Glutamatergic neuron (in vitro differentiated cells): ENCODE results near the gene TEX264. TPM values are rescaled to one million over a fixed set of nuclear protein-coding genes. Genes with fewer than 3 reads are reported as not detected.
A peak's percentile ranks its signal among the peaks of the same experiment; 100 is the strongest.
"Not testable (repeated sequence)": the region's sequence is repeated elsewhere in the genome, so short reads cannot be mapped to it uniquely, and the experiment has no call there.

Experiments
- DNase-seq: peaks from one replicate; pipeline ENCODE4 v3.0.0; 2022
- H3K27ac Mint-ChIP-seq: one replicate; pipeline ENCODE4 v1.8.0; 2020; ENCODE audit warnings: mild to moderate bottlenecking, mixed read lengths, inconsistent platforms; ENCODE audit not compliant: unreplicated experiment
- H3K27me3 Mint-ChIP-seq: one replicate; pipeline ENCODE4 v1.8.0; 2020; ENCODE audit warnings: mild to moderate bottlenecking, moderate library complexity, mixed read lengths, inconsistent platforms; ENCODE audit not compliant: unreplicated experiment
- H3K36me3 Mint-ChIP-seq: one replicate; pipeline ENCODE4 v1.8.0; 2020; ENCODE audit warnings: mild to moderate bottlenecking, mixed read lengths, inconsistent platforms; ENCODE audit not compliant: unreplicated experiment
- H3K4me1 Mint-ChIP-seq: one replicate; pipeline ENCODE4 v1.8.0; 2020; ENCODE audit warnings: mild to moderate bottlenecking, low read depth, mixed read lengths, inconsistent platforms; ENCODE audit not compliant: unreplicated experiment
- H3K4me3 Mint-ChIP-seq: one replicate; pipeline ENCODE4 v1.8.0; 2020; ENCODE audit warnings: mild to moderate bottlenecking, mixed read lengths, inconsistent platforms; ENCODE audit not compliant: unreplicated experiment
- H3K9me3 Mint-ChIP-seq: one replicate; pipeline ENCODE4 v1.8.0; 2020; ENCODE audit warnings: mild to moderate bottlenecking, moderate library complexity, mixed read lengths, inconsistent platforms; ENCODE audit not compliant: unreplicated experiment
- total RNA-seq: library from RNA; stranded (reverse); fragmentation: NEBNext Ultra II Directional; extraction: Animal tissue kit (Norgen Biotek cat#: 25700); gene quantifications from one replicate; pipeline ENCODE4 v1.2.1, GENCODE V29; 2021; ENCODE audit not compliant: unreplicated experiment
- TF ChIP-seq, protein P1 (sequence below): fragments of 200-600 bp; sonication (generic); IDR thresholded peaks from one replicate; pipeline ENCODE4 v1.5.0; 2021; ENCODE audit not compliant: partially characterized antibody, unreplicated experiment

TEX264 gene
- total RNA-seq, 1 donor from 2014 or later = 13.2 TPM

- Mint-ChIP-seq H3K4me3 (no peak overlapping the region), H3K4me1 (no peaks in the 10 kb centered on the region), H3K27ac (no peak overlapping the region), H3K9me3 (no peaks in the 10 kb centered on the region), H3K36me3 (no peaks in the 10 kb centered on the region), H3K27me3 (no peaks in the 10 kb centered on the region)
- DNase-seq = no peak
- TF ChIP-seq, protein P1, sequence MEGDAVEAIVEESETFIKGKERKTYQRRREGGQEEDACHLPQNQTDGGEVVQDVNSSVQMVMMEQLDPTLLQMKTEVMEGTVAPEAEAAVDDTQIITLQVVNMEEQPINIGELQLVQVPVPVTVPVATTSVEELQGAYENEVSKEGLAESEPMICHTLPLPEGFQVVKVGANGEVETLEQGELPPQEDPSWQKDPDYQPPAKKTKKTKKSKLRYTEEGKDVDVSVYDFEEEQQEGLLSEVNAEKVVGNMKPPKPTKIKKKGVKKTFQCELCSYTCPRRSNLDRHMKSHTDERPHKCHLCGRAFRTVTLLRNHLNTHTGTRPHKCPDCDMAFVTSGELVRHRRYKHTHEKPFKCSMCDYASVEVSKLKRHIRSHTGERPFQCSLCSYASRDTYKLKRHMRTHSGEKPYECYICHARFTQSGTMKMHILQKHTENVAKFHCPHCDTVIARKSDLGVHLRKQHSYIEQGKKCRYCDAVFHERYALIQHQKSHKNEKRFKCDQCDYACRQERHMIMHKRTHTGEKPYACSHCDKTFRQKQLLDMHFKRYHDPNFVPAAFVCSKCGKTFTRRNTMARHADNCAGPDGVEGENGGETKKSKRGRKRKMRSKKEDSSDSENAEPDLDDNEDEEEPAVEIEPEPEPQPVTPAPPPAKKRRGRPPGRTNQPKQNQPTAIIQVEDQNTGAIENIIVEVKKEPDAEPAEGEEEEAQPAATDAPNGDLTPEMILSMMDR = no peak
Observed at GRCh38 chr3:51637144-51637940, 33.7 kb upstream of the TEX264 start.

- H3K36me3 Mint-ChIP-seq = no peaks in the 10 kb centered on the region
- H3K4me3 Mint-ChIP-seq = no peak overlapping the region
- no peaks in the 10 kb centered on the region for H3K9me3 Mint-ChIP-seq
- TF ChIP-seq, protein P1 = peak; percentile 77
- DNase-seq = peak; percentile 57
- no peaks in the 10 kb centered on the region for H3K4me1 Mint-ChIP-seq
- no peaks in the 10 kb centered on the region for H3K27me3 Mint-ChIP-seq
- H3K27ac Mint-ChIP-seq = no peak overlapping the region
Observed at GRCh38 chr3:51637941-51638471, 33.0 kb upstream of the TEX264 start.

DNA sequence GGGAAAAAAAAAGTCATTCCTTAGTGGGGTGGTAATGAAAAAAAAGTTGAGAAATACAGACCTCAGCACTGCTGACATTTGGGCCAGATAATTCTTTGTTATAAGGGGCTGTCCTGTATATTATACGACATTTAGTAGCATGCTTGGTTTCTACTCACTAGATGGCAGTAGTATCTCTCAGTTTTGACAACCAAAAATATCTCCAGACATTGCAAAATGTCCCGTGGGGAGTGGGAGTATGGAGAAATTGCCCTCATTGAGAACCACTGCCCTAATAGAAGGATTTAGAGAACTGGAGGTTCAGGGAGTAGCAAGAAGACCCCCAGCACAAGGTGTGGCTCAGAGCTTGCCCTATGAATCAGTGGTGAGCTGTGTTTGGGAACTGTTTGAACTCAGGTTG, 28.6 kb upstream of the TEX264 start:
- TF ChIP-seq, protein P1 = peak; percentile 47
- no peak for DNase-seq
- Mint-ChIP-seq H3K27ac (peak overlapping the region; percentile 15), H3K27me3 (no peaks in the 10 kb centered on the region), H3K36me3 (no peaks in the 10 kb centered on the region), H3K4me1 (no peaks in the 10 kb centered on the region), H3K4me3 (no peak overlapping the region), H3K9me3 (no peaks in the 10 kb centered on the region)

GRCh38 chr3:51646091-51646490, 25.0 kb upstream of the TEX264 start:
- no peaks in the 10 kb centered on the region for H3K9me3 Mint-ChIP-seq
- H3K4me1 Mint-ChIP-seq = no peaks in the 10 kb centered on the region
- peaks cover 14% of the 10 kb centered on the region for H3K36me3 Mint-ChIP-seq
- no peak for DNase-seq
- TF ChIP-seq, protein P1 = no peak
- H3K27me3 Mint-ChIP-seq = no peaks in the 10 kb centered on the region
- H3K4me3 Mint-ChIP-seq = no peak overlapping the region
- H3K27ac Mint-ChIP-seq = no peak overlapping the region

DNA sequence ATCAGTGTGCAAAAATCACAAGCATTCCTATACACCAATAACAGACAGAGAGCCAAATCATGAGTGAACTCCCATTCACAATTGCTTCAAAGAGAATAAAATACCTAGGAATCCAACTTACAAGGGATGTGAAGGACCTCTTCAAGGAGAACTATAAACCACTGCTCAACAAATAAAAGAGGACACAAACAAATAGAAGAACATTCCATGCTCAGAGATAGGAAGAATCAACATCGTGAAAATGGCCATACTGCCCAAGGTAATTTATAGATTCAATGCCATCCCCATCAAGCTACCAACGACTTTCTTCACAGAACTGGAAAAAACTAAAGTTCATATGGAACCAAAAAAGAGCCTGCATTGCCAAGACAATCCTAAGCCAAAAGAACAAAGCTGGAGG, 18.9 kb upstream of the TEX264 start:
- H3K27ac Mint-ChIP-seq, H3K4me3 Mint-ChIP-seq, H3K27me3 Mint-ChIP-seq, DNase-seq, H3K4me1 Mint-ChIP-seq, H3K9me3 Mint-ChIP-seq: not testable (repeated sequence)
- H3K36me3 Mint-ChIP-seq = peaks cover 14% of the 10 kb centered on the region

DNA sequence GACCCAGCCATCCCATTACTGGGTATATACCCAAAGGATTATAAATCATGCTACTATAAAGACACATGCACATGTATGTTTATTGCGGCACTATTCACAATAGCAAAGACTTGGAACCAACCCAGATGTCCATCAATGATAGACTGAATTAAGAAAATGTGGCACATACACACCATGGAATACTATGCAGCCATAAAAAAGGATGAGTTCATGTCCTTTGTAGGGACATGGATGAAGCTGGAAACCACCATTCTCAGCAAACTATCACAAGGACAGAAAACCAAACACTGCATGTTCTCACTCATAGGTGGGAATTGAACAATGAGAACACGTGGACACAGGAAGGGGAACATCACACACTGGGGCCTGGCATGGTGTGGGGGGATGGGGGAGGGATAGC, 17.6 kb upstream of the TEX264 start:
- H3K27ac Mint-ChIP-seq, H3K27me3 Mint-ChIP-seq, H3K4me3 Mint-ChIP-seq, DNase-seq, H3K9me3 Mint-ChIP-seq, H3K4me1 Mint-ChIP-seq: not testable (repeated sequence)
- H3K36me3 Mint-ChIP-seq = peaks cover 14% of the 10 kb centered on the region
